Upper lobe of left lung (tissue), 4 donors: ENCODE measurements around the gene NUP107.

ENCODE experiments used
- CTCF ChIP-seq, 6 experiments: fragments of 450-650 bp in 4 of 6; fragments of 200-600 bp in 2 of 6; sonication (generic) in 2 of 6; IDR thresholded peaks; one replicate each; pipeline ENCODE4 v1.5.1; 2016 to 2019; ENCODE audit warnings: antibody characterized with exemption in 6 of 6
- POLR2A ChIP-seq, 4 donors: fragments of 450-650 bp; IDR thresholded peaks; one replicate each; pipeline ENCODE4 v1.5.1; 2016 to 2017; ENCODE audit warnings: antibody characterized with exemption in 4 of 4, mild to moderate bottlenecking in 2 of 4
- POLR2AphosphoS5 ChIP-seq, 2 donors: sonication (generic); formaldehyde crosslinking; IDR thresholded peaks; one replicate each; pipeline ENCODE4 v1.5.1; 2017; ENCODE audit warnings: antibody characterized with exemption in 2 of 2

- TF ChIP-seq CTCF (IDR thresholded peaks at IDR 0.05) (no peak), POLR2A (IDR thresholded peaks at IDR 0.05) (no peak), POLR2AphosphoS5 (IDR thresholded peaks at IDR 0.05) (no peak)
Measured at GRCh38 chr12:68785823-68786222, 99.0 kb downstream of the NUP107 start.
